HepG2 (cell line): ENCODE results near the gene DNAJA2. TPM values are rescaled to one million over a fixed set of nuclear protein-coding genes. Genes with fewer than 3 reads are reported as not detected.
A peak's percentile ranks its signal among the peaks of the same experiment; 100 is the strongest.

Source experiments
- ATAC-seq: fragments of 200-7000 bp; cut with Tn5 transposase; 3 replicates; pipeline ENCODE4 v1.9.1; 2020; ENCODE audit warnings: mild to moderate bottlenecking, moderate library complexity
- BruUV-seq: library from RNA; stranded (reverse); fragments of 400-500 nt; replicated peaks from 2 replicates; lab custom pipeline; 2021; lab: Mats Ljungman, UMichigan
- CTCF ChIA-PET: fragments of 300-600 bp; formaldehyde crosslinking; extraction: SDS; loops from one replicate; lab custom pipeline; 2021; ENCODE audit warnings: low total read pairs, inconsistent platforms, low intra/inter-chr PET ratio; lab: Yijun Ruan, JAX
- POLR2A ChIA-PET: fragments of 350-600 bp; sonication (Branson Sonifier 250); formaldehyde crosslinking; loops from one replicate; lab custom pipeline; 2020; ENCODE audit warnings: antibody characterized with exemption, inconsistent platforms; lab: Yijun Ruan, JAX
- DNase-seq: peaks from one replicate; pipeline ENCODE4 v3.0.0-alpha.2; 2015; ENCODE audit warnings: low spot score
- FAIRE-seq: peaks from 3 replicates; lab custom pipeline; 2011; peaks lifted over from hg19 to GRCh38; lab: Jason Lieb, UNC
- H2AFZ ChIP-seq: one replicate; pipeline ENCODE4 v1.6.1; 2011; ENCODE audit warnings: low read length, inconsistent platforms
- H3K27ac ChIP-seq: fragments of 300-600 bp; 3 replicates; pipeline ENCODE4 v1.8.0; 2011; ENCODE audit warnings: mixed run types, mild to moderate bottlenecking, mixed read lengths, low read length, inconsistent platforms; ENCODE audit not compliant: insufficient read depth; ENCODE audit errors: extremely low read length
- H3K27me3 ChIP-seq, 2 experiments: fragments of 200-600 bp in 1 of 2; 2 replicates in 1 of 2; 3 replicates in 1 of 2; pipeline versions ENCODE4 v1.6.0 to v1.8.0; 2011; ENCODE audit warnings: low read length in 2 of 2, mild to moderate bottlenecking in 2 of 2, moderate library complexity in 2 of 2, inconsistent platforms in 1 of 2; ENCODE audit not compliant: insufficient read depth in 2 of 2, control insufficient read depth in 1 of 2
- H3K36me3 ChIP-seq, 2 experiments: fragments of 200-600 bp in 1 of 2; replicated peaks in 1 of 2; 2 replicates in 1 of 2; 3 replicates in 1 of 2; pipeline versions ENCODE4 v1.5.1 to v1.8.0; 2011; ENCODE audit warnings: low read length in 2 of 2, inconsistent platforms in 1 of 2; ENCODE audit not compliant: insufficient read depth in 2 of 2, control insufficient read depth in 1 of 2
- H3K4me1 ChIP-seq: 2 replicates; pipeline ENCODE4 v1.5.1; 2012; ENCODE audit warnings: low read length, inconsistent platforms; ENCODE audit not compliant: insufficient read depth
- H3K4me2 ChIP-seq: 2 replicates; pipeline ENCODE4 v1.6.0; 2011; ENCODE audit warnings: low read depth, low read length, inconsistent platforms
- H3K4me3 ChIP-seq, 3 experiments: fragments of 200-600 bp in 1 of 3; sonication (generic), shearing (Covaris generic) in 1 of 3; replicated peaks in 1 of 3; 2 replicates each; pipeline ENCODE4 v1.5.1; 2011 to 2016; ENCODE audit warnings: low read length in 3 of 3, inconsistent platforms in 2 of 3, low read depth in 2 of 3, mild to moderate bottlenecking in 2 of 3, control low read depth in 1 of 3, mixed read lengths in 1 of 3; ENCODE audit not compliant: insufficient read depth in 1 of 3
- H3K79me2 ChIP-seq: one replicate; pipeline ENCODE4 v1.6.1; 2011; ENCODE audit warnings: low read length, inconsistent platforms; ENCODE audit not compliant: insufficient read depth
- H3K9ac ChIP-seq: 2 replicates; pipeline ENCODE4 v1.6.0; 2011; ENCODE audit warnings: mild to moderate bottlenecking, low read depth, low read length, inconsistent platforms; ENCODE audit not compliant: insufficient read depth
- H3K9me3 ChIP-seq: 2 replicates; pipeline ENCODE4 v1.5.1; 2012; ENCODE audit warnings: mild to moderate bottlenecking, low read length
- H4K20me1 ChIP-seq: 2 replicates; pipeline ENCODE4 v1.6.0; 2011; ENCODE audit warnings: inconsistent platforms, mild to moderate bottlenecking, low read length, moderate library complexity; ENCODE audit not compliant: insufficient read depth
- CTCF ChIP-seq: sonication (generic); formaldehyde crosslinking; IDR thresholded peaks from 2 replicates; pipeline ENCODE4 v1.5.0; 2020; ENCODE audit warnings: mild to moderate bottlenecking, missing genetic modification reagents, moderate library complexity
- ELF3 ChIP-seq: IDR thresholded peaks from 2 replicates; pipeline ENCODE4 v1.6.1; 2016; ENCODE audit warnings: missing genetic modification reagents, missing compliant biosample characterization
- FOXO1 ChIP-seq: sonication (generic); formaldehyde crosslinking; IDR thresholded peaks from 2 replicates; pipeline ENCODE4 v1.4.0; 2020; ENCODE audit warnings: missing genetic modification reagents
- KDM1A ChIP-seq: IDR thresholded peaks from 2 replicates; pipeline ENCODE4 v1.6.1; 2016; ENCODE audit warnings: missing compliant biosample characterization
- MAX ChIP-seq: IDR thresholded peaks from 2 replicates; pipeline ENCODE4 v1.6.1; 2012; ENCODE audit warnings: inconsistent platforms
- NR2C2 ChIP-seq: sonication (generic); formaldehyde crosslinking; IDR thresholded peaks from 2 replicates; pipeline ENCODE4 v1.4.0; 2020; ENCODE audit warnings: missing genetic modification reagents, mild to moderate bottlenecking, moderate library complexity, borderline replicate concordance
- PBX3 ChIP-seq: sonication (generic); formaldehyde crosslinking; IDR thresholded peaks from 2 replicates; pipeline ENCODE4 v1.8.1; 2023; ENCODE audit warnings: missing genetic modification reagents, inconsistent platforms, borderline replicate concordance
- SMAD1 ChIP-seq: sonication (generic); formaldehyde crosslinking; IDR thresholded peaks from 2 replicates; pipeline ENCODE4 v1.4.0; 2020; ENCODE audit warnings: missing genetic modification reagents, low read depth, mild to moderate bottlenecking, borderline replicate concordance
- SPEN ChIP-seq: sonication (generic); formaldehyde crosslinking; IDR thresholded peaks from 2 replicates; pipeline ENCODE4 v1.5.1; 2020; ENCODE audit warnings: low read depth, mild to moderate bottlenecking, missing genetic modification reagents
- SRSF1 ChIP-seq: fragments of 200-400 bp; formaldehyde crosslinking; optimal IDR thresholded peaks from 2 replicates; pipeline ENCODE3; 2017; ENCODE audit warnings: mild to moderate bottlenecking, low read depth, low read length, moderate library complexity
- TFDP1 ChIP-seq: IDR thresholded peaks from 2 replicates; pipeline ENCODE4 v1.6.1; 2016; ENCODE audit warnings: missing compliant biosample characterization, missing genetic modification reagents, borderline replicate concordance
- TIGD3 ChIP-seq: sonication (generic); formaldehyde crosslinking; IDR thresholded peaks from 2 replicates; pipeline ENCODE4 v1.5.1; 2020; ENCODE audit warnings: mild to moderate bottlenecking, missing genetic modification reagents, borderline replicate concordance
- TOPORS ChIP-seq: sonication (generic); formaldehyde crosslinking; IDR thresholded peaks from 2 replicates; pipeline ENCODE4 v1.8.0; 2023; ENCODE audit warnings: mild to moderate bottlenecking, missing genetic modification reagents
- ZFX ChIP-seq: sonication (generic); formaldehyde crosslinking; IDR thresholded peaks from 2 replicates; pipeline ENCODE4 v1.4.0; 2020; ENCODE audit warnings: mild to moderate bottlenecking, low read depth, missing genetic modification reagents, moderate library complexity
- ZNF367 ChIP-seq: sonication (generic); formaldehyde crosslinking; IDR thresholded peaks from 2 replicates; pipeline ENCODE4 v1.4.0; 2020; ENCODE audit warnings: missing genetic modification reagents, borderline replicate concordance
- ZNF766 ChIP-seq: sonication (generic); formaldehyde crosslinking; IDR thresholded peaks from 2 replicates; pipeline ENCODE4 v1.5.0; 2020; ENCODE audit warnings: missing genetic modification reagents, borderline replicate concordance
- ZNF879 ChIP-seq: sonication (generic); formaldehyde crosslinking; IDR thresholded peaks from 2 replicates; pipeline ENCODE4 v1.8.1; 2023; ENCODE audit warnings: missing genetic modification reagents
- WGBS: methylation state at CpG from one replicate; pipeline ENCODE4 v1.1.6; 2017; ENCODE audit warnings: low lambda C conversion rate; 5-methylcytosine and 5-hydroxymethylcytosine counted together
- in situ Hi-C: cut with HindIII; loops from 2 replicates; pipeline ENCODE4 v1.10.0; 2017; ENCODE audit warnings: low pct_unique_long_range_greater_than_20kb; ENCODE audit not compliant: extremely low pct_ligation_motif_present
- intact Hi-C: fragments of 100-400 bp; cut with micrococcal nuclease; formaldehyde crosslinking; loops from one replicate; pipeline ENCODE4 v1.10.0; 2022; ENCODE audit not compliant: unreplicated experiment
- polyA plus RNA-seq, 8 experiments: library from polyadenylated mRNA; depleted of rRNA in 3 of 8; stranded (reverse) in 7 of 8; unstranded in 1 of 8; fragments of >200 nt; fragmentation: Illumina TruSeq in 4 of 8; extraction: Trizol in 4 of 8; gene quantifications; 2 replicates each; pipeline versions ENCODE4 v1.2.1 to v1.2.3, GENCODE V29; 2011 to 2016; ENCODE audit warnings: low read depth in 4 of 8, missing spikeins in 1 of 8, mixed read lengths in 1 of 8; ENCODE audit not compliant: insufficient read depth in 1 of 8
- total RNA-seq, 5 experiments: library from RNA; depleted of rRNA; stranded (reverse); fragments of >200 nt; fragmentation: Illumina TruSeq; extraction: Trizol; gene quantifications; 2 replicates each; pipeline ENCODE4 v1.2.3, GENCODE V29; 2016; ENCODE audit warnings: low read depth in 1 of 5

The DNAJA2 gene
- total and polyA plus RNA-seq, 2 of the 13 experiments (the other 11 are each of a cell fraction or from before 2014, with no cell fraction given), result 25.4 to 176 TPM

- H3K36me3 ChIP-seq, result no peaks in the 10 kb centered on the region
- no peak for TF ChIP-seq MAX
- no peak for TF ChIP-seq TFDP1 (CRISPR knock-in tag)
- TF ChIP-seq FOXO1, result no peak
- TF ChIP-seq NR2C2, result peak; percentile 2; the same call in 1 of the 2 replicates
- no peak for TF ChIP-seq ZFX (CRISPR knock-in tag)
- TF ChIP-seq PBX3 (CRISPR knock-in tag), result no peak
- TF ChIP-seq CTCF, result peak; percentile 85
- TF ChIP-seq ZNF367 (CRISPR knock-in tag), result no peak
- no peak for TF ChIP-seq SPEN (CRISPR knock-in tag)
- no peak for TF ChIP-seq TIGD3 (CRISPR knock-in tag)
- TF ChIP-seq ZNF766 (CRISPR knock-in tag), result no peak
- TF ChIP-seq TOPORS (CRISPR knock-in tag), result no peak
- TF ChIP-seq SRSF1, result no peak
- peak; percentile 73; the same call in 1 of the 2 replicates for TF ChIP-seq ELF3 (CRISPR knock-in tag)
- TF ChIP-seq ZNF879 (CRISPR knock-in tag), result no peak
- 0 out of 2 replicates have a peak, but pooled peaks have one; percentile 18 for TF ChIP-seq KDM1A (CRISPR knock-in tag)
- no peak for TF ChIP-seq SMAD1 (CRISPR knock-in tag)
Observed at GRCh38 chr16:46947900-46948547, 25.4 kb downstream of the DNAJA2 start.

More at GRCh38 chr16:46947900-46948547, 25.4 kb downstream of the DNAJA2 start:
- no TSS peak for BruUV-seq
- 18% methylated on average over 7 of the region's 7 CpGs for WGBS
- FAIRE-seq, result peak; percentile 8
- peaks cover 42% of the 10 kb centered on the region for H3K4me1 ChIP-seq
- peak; percentile 71 for DNase-seq
- CTCF ChIA-PET, result interaction anchor here (0.9 to 2.8 kb wide), 6 partner anchors 26 to 1217 kb away, joined by 3 to 27 read pairs (median 11); partner anchors contain the start of genes ABCC12 and DNAJA2
- in situ Hi-C loops, result loop anchor here (5.0 to 10.0 kb wide), 3 partner anchors 69 to 1217 kb away; no protein-coding TSS in a partner anchor
- no peaks in the 10 kb centered on the region for H3K79me2 ChIP-seq
- no peaks in the 10 kb centered on the region for H4K20me1 ChIP-seq
- peak overlapping the region; percentile 80 for H3K4me2 ChIP-seq
- H3K27ac ChIP-seq, result peak overlapping the region; percentile 56
- intact Hi-C loops, result loop anchor here (1.0 to 5.0 kb wide), 5 partner anchors 25 to 1217 kb away; partner anchors contain the start of gene DNAJA2
- POLR2A ChIA-PET, result interaction anchor here (0.9 to 2.0 kb wide), 9 partner anchors 9 to 1217 kb away, joined by 3 to 20 read pairs (median 7); partner anchors contain the start of gene DNAJA2
- no peaks in the 10 kb centered on the region for H3K9me3 ChIP-seq
- no peak overlapping the region for H2AFZ ChIP-seq
- H3K27me3 ChIP-seq, result no peaks in the 10 kb centered on the region
- ATAC-seq, result peak; percentile 80
- peak overlapping the region; percentile 1 to 47 (median 15); a peak in 5 of 6 replicates for H3K4me3 ChIP-seq
- peak overlapping the region; percentile 40 for H3K9ac ChIP-seq
